Measurements from ENCODE around the gene LEMD2.
A peak's percentile ranks its signal among the peaks of the same experiment; 100 is the strongest.

The LEMD2 gene

GRCh38 chr6:33820784-33821520 is 32.0 kb upstream of the LEMD2 start:
- no peak for DNase-seq

GRCh38 chr6:33820243-33820642 is 31.3 kb upstream of the LEMD2 start:
- no peak for DNase-seq

- no peak for DNase-seq
Measured at GRCh38 chr6:33819021-33819420, 30.1 kb upstream of the LEMD2 start.

DNA sequence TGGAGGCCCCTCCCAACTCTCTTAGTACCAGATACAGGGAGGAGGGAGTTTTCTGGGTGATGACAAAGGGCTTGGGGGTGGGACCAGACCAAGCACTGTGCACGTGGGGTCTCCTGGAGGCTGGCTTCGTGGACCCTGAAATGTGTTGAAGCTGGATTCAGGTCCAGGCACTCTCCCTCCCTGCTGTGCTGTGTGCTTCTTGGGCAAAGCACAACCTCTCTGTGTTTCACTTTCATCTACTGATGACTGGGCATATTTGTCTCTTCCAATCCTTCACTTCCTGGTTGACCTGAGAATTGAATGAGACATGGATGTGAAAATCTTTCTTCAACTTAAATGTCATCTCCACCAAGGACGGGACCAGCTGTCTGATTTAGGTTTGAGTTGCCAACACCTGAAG is 29.4 kb upstream of the LEMD2 start:
- no peak for DNase-seq

GRCh38 chr6:33817489-33817888 is 28.6 kb upstream of the LEMD2 start:
- no peak for DNase-seq

DNA sequence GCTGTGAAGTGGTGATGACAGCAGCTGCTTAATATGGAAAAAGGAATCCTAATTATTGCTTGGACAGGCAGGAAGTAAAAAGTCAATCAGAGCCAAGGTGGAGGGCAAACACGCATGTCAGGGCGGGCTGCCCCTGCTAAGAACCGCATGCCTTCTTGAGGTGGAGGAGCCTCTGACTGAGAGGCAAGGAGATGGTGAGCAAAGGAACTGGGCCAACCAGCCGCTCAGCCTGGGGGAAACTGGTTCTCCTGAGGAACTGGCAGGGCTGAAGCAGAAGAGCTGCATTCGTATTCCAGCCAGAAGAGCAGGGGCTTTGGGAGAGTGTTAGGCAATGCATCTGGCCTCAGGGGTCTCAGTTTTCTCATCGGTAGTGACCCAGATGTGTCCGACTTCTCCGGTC is 28.0 kb upstream of the LEMD2 start:
- no peak for DNase-seq

DNA sequence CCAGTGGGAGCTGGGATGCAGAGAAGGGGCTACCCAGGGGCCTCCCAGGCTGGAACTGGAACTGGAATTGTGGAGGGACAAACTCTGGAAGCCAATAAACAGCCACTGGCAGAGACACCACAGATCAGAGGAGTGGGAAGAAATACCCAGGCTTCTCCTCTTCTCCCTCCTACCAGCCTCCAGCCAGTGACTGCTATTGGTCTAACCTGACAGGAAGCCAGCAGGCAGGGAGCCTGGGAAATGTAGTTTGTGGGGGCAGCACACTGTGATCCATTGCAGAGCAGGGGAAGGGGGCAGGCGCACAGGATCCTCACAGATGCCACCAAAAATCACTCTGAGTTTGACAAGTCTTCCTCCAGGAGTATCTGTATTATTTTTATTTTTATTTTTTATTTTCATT is 26.9 kb upstream of the LEMD2 start:
- no peak for DNase-seq

DNA sequence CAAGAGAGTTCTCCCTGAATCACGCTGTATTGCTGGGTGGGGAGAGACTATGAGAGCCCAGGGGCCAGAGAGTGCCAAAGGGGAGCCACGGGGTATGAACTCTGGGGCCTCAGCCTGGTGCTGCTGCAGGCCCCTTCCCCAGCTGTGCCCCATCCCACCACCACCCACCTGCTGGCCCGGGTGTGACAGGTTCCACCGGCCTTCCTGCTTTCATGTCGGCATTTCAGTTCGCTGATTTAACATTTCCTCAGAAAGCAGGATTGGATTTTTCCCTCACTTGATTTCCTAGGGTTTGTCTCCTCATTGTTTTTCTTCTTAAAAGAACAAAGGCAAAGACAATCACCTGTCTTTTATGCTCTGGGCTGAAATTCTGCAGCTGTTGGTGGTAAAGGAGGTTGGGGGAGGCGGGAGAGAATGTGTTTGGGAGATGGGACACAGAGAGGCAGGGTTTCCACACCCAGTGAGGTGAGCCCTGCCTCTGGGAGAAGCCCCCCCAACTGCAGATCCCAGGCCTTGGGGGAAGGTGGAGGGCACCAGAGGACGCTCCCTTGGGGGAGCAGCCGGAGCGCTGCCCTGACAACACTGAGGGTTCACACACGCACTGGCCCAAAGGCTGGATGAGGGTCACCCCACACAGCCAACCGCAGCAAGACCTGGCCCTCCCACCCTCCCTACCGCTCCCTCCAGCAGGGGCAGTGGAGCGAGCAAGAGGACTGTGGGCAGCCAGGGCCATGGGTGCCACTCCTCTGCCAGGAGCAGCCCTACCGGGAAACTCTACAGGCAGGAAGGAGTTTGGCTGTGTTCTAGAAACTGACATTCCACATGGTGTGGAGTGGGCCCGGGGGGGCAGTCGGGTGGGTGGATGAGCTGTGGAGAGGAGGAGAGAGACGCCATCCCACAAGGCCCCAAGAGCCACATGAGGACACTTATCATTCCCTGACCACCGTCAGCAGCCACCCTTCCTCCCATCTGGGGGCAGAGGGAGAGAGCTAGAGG is 25.4 kb upstream of the LEMD2 start:
- no peak for DNase-seq

DNA sequence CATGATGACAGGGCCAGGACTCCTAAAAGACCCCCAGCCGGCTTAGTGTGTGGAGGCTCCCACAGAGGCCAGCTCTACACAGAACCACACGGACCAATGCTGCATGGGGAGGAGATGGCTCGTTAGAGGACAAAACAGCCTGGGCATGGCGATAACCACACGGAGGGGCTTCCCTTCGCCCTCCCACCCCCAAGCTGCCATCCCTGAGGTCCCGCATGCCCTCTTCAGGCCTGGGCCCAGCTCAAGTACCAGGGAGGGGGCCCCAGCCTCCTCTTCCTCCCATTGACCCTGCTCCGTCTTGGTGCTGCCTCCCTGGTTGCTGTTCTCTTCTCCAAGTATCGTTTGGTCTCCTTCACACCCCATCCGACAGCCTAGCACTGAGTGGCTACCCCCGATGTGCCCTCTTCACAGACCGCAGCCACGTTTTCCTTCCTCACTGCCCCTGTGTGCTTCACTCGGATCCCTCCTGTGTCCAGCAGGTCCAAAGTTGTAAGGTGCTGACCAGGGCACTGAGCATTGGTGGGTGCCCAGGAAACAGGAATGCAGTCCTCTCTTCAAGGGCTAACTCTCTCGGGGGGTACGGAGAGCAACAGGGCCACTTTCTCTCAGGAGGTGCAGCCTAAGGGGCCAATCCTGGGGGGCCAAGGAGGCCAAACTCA is 24.4 kb upstream of the LEMD2 start:
- no peak for DNase-seq

DNA sequence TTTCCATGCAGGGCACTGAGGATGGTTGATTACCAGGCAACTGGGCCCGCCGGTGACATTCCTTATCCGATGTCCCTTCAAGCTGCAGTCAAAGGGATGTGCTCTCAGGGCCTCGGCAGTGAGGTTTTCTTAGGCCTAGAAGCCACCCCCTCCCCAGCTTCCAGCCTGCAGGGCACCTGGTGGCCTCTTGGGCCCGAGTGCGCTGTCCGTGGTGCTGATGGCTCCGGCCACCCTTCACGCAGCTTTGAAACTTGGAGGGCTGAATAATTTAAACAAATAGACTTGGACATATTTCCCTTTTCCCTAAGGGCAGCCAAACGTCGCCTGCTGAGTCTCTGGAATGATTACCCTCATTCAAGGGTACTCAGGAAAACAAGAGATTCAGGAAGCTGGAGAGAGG is 23.7 kb upstream of the LEMD2 start:
- DNase-seq: peak; percentile 51

- DNase-seq: no peak
Measured at GRCh38 chr6:33809594-33809993, 20.7 kb upstream of the LEMD2 start.

DNA sequence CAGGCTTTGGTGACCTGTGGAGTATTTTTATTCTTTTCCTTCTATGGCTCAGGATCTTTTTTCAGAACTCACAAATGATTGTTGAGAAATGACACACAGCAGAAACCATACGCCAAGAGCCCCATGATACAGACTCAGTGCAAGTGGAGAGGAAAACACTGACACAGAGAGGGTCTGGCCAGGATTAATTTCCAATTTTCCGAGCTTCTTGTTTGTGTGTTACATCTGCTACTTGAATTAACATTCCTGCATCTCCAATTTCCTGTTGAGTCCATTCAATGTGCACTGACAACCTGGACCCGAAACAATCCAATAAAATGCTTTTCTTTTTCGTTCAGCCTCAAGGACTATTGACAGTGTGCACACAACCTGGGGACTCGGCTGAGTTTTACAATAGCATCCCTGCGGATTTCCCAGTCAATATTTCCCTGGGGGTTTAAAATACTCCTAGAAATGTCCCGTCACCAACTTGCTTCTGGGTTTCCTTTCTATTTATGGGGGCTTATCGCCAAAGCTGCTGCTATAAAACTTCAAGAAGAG is 19.8 kb upstream of the LEMD2 start:
- DNase-seq: no peak

DNA sequence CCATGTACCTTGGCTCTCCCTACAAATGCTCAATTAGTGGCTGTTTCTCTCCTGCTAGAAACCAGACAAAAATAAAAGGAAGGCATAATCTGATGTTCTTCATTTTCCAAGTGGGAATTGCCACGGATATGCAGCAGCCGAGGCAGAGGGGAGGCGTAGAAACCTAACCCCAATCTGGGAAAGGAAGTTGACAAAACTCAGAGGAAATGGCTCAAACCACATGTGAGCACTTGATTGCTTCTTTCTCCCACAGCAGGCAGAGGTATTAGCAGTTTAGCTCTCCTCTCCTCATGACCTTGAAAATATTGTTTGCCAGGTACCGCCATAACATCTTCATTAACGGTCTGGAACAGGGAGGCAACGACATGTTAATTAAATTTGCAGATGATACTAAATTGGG is 18.7 kb upstream of the LEMD2 start:
- DNase-seq: no peak

DNA sequence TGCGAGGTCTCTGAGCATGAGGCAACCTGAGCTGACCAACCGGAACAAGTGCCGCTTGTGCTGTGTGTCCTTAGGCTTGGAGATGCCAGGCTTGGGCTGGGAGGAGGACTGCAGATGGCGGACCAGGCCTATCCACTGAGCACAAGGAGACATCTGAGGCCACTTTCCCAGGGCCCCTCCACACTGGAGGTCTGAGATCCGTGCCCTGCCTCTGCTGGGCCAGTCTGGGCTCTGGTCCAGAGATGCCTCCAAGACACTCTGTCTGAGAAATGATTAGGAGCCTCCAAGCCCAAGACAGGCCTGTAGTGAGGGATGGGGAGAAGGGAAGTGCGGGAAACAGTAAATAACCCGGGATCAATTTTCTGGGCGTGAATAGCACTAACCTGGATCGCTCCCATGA is 17.9 kb upstream of the LEMD2 start:
- DNase-seq: no peak

DNA sequence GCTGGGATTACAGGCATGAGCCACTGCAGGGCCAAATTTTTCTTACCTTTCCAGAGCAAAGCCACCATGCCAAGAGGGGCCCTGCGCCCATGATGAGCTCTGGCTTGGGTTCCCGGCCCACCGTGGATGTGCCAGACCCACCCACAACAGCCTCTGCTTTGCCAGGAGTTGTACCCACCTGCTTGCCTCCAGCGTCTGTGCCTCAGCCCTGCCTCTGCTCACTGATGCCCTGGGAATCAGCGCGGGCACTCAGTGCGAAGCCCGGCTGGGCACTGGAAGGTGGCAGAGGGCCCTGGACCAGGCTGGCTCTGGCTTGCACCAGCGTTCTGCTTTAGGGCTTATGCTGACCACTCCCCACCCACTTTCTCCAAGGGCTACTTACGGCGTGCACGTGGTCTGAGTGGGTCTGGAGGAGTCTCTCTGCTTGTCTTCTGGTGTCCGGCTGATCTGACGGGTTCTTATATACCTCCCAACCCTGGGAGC is 14.7 kb upstream of the LEMD2 start, which contains the start of gene MLN:
TSS of gene MLN (minus strand) at position 433 of the 483 bp plus-strand sequence. CDS start 2,840 bp downstream, outside the sequence.
- DNase-seq: no peak

DNA sequence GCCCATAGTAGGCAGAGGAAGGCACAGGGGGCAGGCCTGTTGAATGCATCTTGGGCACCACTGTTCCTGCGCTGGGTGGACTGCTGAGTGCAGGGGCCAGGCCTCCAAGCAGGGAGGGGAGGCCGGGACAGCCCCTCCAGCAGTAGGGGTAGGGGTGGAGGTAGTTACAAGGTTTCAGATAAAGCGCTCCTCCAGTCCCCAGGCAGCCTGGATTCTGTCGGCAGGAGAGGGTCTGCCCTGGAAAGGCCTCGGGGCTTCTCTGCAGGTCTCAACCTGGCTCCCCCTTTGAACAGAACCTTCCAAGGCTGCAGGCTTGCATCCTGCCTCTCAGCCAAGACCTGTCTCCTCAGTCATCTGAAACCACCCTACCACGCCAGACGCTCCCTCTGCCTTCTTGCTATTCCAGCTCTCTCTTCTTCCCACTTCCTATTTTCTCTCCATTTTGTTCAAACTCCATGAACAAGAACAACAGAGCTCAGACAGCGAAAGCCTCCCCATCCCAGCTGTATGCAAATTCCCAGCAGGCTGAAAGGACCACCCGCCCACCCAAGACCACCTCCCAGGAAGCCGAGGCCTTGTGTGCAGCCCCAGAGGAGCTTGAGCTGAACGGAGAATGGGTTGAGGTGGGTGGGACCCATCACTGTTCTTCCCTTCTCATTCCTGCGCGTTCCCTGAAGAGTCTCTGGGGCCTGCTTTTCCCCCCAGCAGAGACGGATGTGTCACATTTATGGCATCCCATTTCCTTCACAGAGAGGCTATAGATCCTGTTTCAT is 13.4 kb upstream of the LEMD2 start:
- no peak for DNase-seq

GRCh38 chr6:33801611-33802010 is 12.7 kb upstream of the LEMD2 start:
- DNase-seq: no peak

- no peak for DNase-seq
Measured at GRCh38 chr6:33800248-33800969, 11.5 kb upstream of the LEMD2 start.

DNA sequence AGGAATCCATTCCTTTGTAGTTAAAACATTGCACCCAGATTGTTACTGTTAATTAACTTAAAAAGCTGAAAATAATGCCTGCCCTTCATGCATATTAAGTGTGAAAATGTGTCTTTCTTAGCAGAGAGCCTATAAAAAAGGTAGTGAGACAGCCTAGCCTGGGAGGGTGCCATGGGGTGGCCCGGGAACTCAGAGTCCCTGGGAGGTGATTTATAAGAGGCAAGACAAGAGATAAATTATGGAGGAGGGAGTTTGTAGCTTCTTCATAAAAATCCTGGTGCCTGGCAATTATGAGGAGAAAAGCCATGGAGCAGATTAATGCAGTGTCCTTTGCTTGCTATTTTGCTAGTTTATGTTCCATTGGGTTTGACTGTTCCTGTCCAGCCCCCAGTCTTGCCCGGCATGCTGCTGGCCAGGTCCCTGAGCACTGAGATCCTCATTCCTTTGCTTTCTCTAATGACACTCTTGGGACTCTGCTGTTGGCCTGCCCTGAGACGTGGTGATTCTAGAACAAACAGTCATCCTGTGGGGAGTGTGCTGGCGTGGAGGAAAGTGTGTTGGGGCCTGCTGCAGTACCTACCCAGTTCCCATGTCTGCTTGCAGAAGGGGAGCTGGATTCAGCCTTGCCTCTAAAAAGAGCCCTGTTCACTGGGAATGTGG is 10.7 kb upstream of the LEMD2 start:
- no peak for DNase-seq

GRCh38 chr6:33798343-33798848 is 9.5 kb upstream of the LEMD2 start:
- DNase-seq: no peak

All from right kidney (tissue), 1 donor.